Transverse colon (tissue), 4 donors: ENCODE results near the gene MAST4. TPM values are rescaled to one million over a fixed set of nuclear protein-coding genes. Genes with fewer than 3 reads are reported as not detected.

ENCODE experiments used
- DNase-seq: peaks from one replicate; pipeline ENCODE4 v3.0.0-alpha.2; 2019
- H3K27ac ChIP-seq, 4 donors: fragments of 200-600 bp; sonication (generic); 2 replicates each; pipeline ENCODE4 v1.5.1; 2016 to 2018; ENCODE audit warnings: inconsistent platforms in 4 of 4
- H3K27me3 ChIP-seq: fragments of 200-600 bp; sonication (generic); 2 replicates; pipeline ENCODE4 v1.5.1; 2017; ENCODE audit warnings: inconsistent platforms
- H3K36me3 ChIP-seq, 4 donors: fragments of 200-600 bp; sonication (generic); 2 replicates each; pipeline ENCODE4 v1.5.1; 2017 to 2019; ENCODE audit warnings: inconsistent platforms in 4 of 4
- H3K4me1 ChIP-seq, 4 donors: fragments of 200-600 bp; sonication (generic); 2 replicates each; pipeline ENCODE4 v1.5.1; 2017 to 2020; ENCODE audit warnings: inconsistent platforms in 4 of 4
- H3K4me3 ChIP-seq, 4 donors: fragments of 200-600 bp; sonication (generic); 1 replicate in 1 of 4; 2 replicates in 3 of 4; pipeline versions ENCODE4 v1.5.1 to v1.6.1; 2017 to 2019; ENCODE audit warnings: inconsistent platforms in 4 of 4
- H3K9me3 ChIP-seq, 2 donors: fragments of 200-600 bp; sonication (generic); 2 replicates each; pipeline ENCODE4 v1.5.1; 2017 to 2019; ENCODE audit warnings: inconsistent platforms in 2 of 2
- EP300 ChIP-seq: sonication (generic); formaldehyde crosslinking; IDR thresholded peaks from one replicate; pipeline ENCODE4 v1.6.1; 2017; ENCODE audit warnings: antibody characterized with exemption, low read depth
- POLR2A ChIP-seq: fragments of 450-650 bp; IDR thresholded peaks from one replicate; pipeline ENCODE4 v1.6.1; 2016; ENCODE audit warnings: antibody characterized with exemption, mild to moderate bottlenecking, moderate library complexity
- POLR2AphosphoS5 ChIP-seq, 3 donors: sonication (generic); formaldehyde crosslinking; IDR thresholded peaks; one replicate each; pipeline ENCODE4 v1.6.1; 2016; ENCODE audit warnings: antibody characterized with exemption in 3 of 3
- WGBS, 2 donors: methylation state at CpG; one replicate each; pipeline ENCODE4 v1.1.5; 2018; ENCODE audit warnings: low coverage in 1 of 2; 5-methylcytosine and 5-hydroxymethylcytosine counted together
- in situ Hi-C, 4 donors: fragments of 200-750 bp; cut with MboI; loops; one replicate each; pipeline versions ENCODE4 v1.15.0 to v1.15.1; 2017; ENCODE audit warnings: low sequenced_read_pairs in 3 of 4, low pct_ligation_motif_present in 1 of 4, low pct_unique_long_range_greater_than_20kb in 1 of 4
- intact Hi-C: fragments of 100-400 bp; cut with DNase I; formaldehyde crosslinking; loops from one replicate; pipeline ENCODE4 v1.15.1; 2023; ENCODE audit warnings: low total_unique reads
- total RNA-seq, 4 donors: library from RNA; depleted of rRNA; stranded (reverse); fragments of >200 nt; gene quantifications; one replicate each; pipeline ENCODE4 v1.1.0, GENCODE V29; 2016
- TF ChIP-seq, protein P1 (sequence below), 5 experiments: fragments of 200-600 bp in 3 of 5; fragments of 450-650 bp in 2 of 5; sonication (generic) in 3 of 5; IDR thresholded peaks; 1 replicate in 2 of 5; 2 replicates in 3 of 5; pipeline ENCODE4 v1.5.1; 2016 to 2017; ENCODE audit warnings: antibody characterized with exemption in 5 of 5, inconsistent platforms in 3 of 5, mild to moderate bottlenecking in 2 of 5, moderate library complexity in 1 of 5

The MAST4 gene
- total RNA-seq, 4 donors from 2014 or later = 20.3 to 46.8 (median 35.4) TPM

DNA sequence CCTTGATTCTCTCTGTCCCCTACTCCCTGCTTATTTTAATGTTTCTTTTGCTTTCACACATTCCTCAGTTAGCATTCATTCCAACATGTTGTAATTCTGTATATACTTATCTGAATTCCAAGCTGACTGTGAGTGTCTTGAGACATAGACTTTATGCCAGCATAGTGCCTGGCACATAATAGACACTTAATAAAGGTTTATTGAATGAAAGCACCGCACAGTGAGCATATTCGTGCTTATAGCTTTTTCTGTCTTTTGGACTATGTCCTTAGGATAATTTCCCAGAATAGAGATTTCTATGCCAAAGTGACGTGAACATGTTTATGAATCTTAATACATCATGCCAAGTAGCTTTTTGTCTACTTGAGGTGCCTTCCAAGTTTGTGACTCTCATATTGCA is 425.8 kb downstream of the MAST4 start:
- in situ Hi-C loops (no loop called here), intact Hi-C loops (no loop called here)
- no peaks in the 10 kb centered on the region for H3K9me3 ChIP-seq
- TF ChIP-seq EP300 (no peak), POLR2AphosphoS5 (IDR thresholded peaks at IDR 0.05) (no peak), POLR2A (no peak)
- TF ChIP-seq, protein P1, sequence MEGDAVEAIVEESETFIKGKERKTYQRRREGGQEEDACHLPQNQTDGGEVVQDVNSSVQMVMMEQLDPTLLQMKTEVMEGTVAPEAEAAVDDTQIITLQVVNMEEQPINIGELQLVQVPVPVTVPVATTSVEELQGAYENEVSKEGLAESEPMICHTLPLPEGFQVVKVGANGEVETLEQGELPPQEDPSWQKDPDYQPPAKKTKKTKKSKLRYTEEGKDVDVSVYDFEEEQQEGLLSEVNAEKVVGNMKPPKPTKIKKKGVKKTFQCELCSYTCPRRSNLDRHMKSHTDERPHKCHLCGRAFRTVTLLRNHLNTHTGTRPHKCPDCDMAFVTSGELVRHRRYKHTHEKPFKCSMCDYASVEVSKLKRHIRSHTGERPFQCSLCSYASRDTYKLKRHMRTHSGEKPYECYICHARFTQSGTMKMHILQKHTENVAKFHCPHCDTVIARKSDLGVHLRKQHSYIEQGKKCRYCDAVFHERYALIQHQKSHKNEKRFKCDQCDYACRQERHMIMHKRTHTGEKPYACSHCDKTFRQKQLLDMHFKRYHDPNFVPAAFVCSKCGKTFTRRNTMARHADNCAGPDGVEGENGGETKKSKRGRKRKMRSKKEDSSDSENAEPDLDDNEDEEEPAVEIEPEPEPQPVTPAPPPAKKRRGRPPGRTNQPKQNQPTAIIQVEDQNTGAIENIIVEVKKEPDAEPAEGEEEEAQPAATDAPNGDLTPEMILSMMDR (IDR thresholded peaks at IDR 0.05) = no peak
- 74 to 80% methylated on average over 1 to 3 of the region's 3 CpGs for WGBS, 2 donors
- H3K36me3 ChIP-seq = no peaks in the 10 kb centered on the region
- DNase-seq = no peak
- H3K27ac ChIP-seq = no peak overlapping the region
- H3K4me3 ChIP-seq = no peak overlapping the region
- no peaks in the 10 kb centered on the region for H3K27me3 ChIP-seq
- H3K4me1 ChIP-seq = no peaks in the 10 kb centered on the region

DNA sequence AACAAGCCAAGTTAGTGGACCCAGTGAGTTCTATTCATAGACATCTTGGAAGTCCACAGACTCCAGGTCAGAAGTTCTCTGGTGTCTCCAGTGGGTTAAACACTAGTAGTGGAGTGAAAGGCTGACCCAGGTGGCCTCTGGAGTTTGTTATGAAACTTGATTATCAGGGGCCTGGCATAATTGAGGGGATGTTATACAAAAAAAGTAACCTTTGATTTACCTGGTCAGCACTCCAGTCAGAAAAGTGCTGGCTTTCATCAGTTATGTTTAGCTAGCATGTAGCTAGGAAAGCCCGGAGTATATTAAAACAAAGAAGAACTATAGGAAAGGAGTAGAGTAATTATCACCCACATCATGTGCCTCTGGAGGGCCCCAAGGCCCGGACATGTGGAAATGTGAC is 429.3 kb downstream of the MAST4 start:
- TF ChIP-seq POLR2AphosphoS5 (IDR thresholded peaks at IDR 0.05) = no peak
- TF ChIP-seq, protein P1 (IDR thresholded peaks at IDR 0.05) = no peak
- no peak for TF ChIP-seq EP300
- no peak for TF ChIP-seq POLR2A
- Histone ChIP-seq H3K27me3 (no peaks in the 10 kb centered on the region), H3K4me3 (no peak overlapping the region), H3K9me3 (no peaks in the 10 kb centered on the region), H3K36me3 (no peaks in the 10 kb centered on the region), H3K27ac (no peak overlapping the region), H3K4me1 (peaks cover 0 to 7% (median under 1%) of the 10 kb centered on the region in 4 donors)
- in situ Hi-C loops = no loop called here
- intact Hi-C loops = no loop called here
- DNase-seq = no peak
- WGBS, 2 donors = 73 to 84% methylated on average over 2 of the region's 2 CpGs

DNA sequence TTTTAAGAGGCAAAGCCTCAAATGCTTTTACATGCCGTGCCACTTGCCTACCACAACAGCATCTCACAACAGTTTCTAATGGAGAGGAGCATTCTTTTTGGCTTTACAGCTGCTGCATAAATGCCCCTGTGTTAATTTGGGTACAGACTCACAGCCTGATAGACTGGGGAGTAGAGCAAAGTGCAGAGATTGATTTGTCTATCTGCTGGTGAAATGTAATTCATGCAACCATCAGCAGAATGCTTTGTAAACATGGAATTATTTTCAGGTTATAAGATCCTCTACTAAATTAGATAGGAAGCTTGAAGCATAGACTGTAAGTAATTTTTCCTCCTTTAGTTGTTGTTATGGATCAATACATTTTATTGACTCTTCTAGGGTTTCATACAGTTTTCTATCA is 430.1 kb downstream of the MAST4 start:
- Histone ChIP-seq H3K9me3 (no peaks in the 10 kb centered on the region), H3K4me3 (no peak overlapping the region), H3K36me3 (no peaks in the 10 kb centered on the region), H3K27me3 (no peaks in the 10 kb centered on the region), H3K4me1 (peaks cover 0 to 10% (median 5%) of the 10 kb centered on the region in 4 donors), H3K27ac (no peak overlapping the region)
- intact Hi-C loops (no loop called here), in situ Hi-C loops (no loop called here)
- DNase-seq = no peak
- 95 to 100% methylated on average over 1 of the region's 1 CpG for WGBS, 2 donors
- TF ChIP-seq POLR2A (no peak), POLR2AphosphoS5 (IDR thresholded peaks at IDR 0.05) (no peak), EP300 (no peak)
- TF ChIP-seq, protein P1 (IDR thresholded peaks at IDR 0.05) = no peak

DNA sequence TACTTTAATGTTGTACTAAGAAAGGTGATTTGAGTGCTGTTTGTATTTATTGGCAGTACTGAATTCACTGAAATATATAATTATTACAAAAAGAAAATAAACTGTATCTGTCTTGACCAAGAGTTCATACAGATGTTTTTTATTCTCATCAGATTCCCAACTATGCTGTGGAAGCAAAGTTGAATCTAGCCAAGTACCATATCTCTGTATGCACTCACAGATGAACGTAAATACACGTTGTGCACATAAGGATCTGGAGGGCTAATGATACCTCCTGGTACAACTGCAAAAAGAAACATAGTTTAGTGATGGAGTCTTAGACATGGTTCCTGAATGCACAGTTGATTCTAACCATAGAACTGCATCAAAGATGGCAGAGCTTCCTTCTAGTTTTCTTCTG is 431.0 kb downstream of the MAST4 start:
- Histone ChIP-seq H3K36me3 (no peaks in the 10 kb centered on the region), H3K4me3 (no peak overlapping the region), H3K27me3 (no peaks in the 10 kb centered on the region), H3K4me1 (peaks cover 0 to 14% (median 7%) of the 10 kb centered on the region in 4 donors), H3K9me3 (no peaks in the 10 kb centered on the region), H3K27ac (no peak overlapping the region)
- TF ChIP-seq POLR2AphosphoS5 (IDR thresholded peaks at IDR 0.05) (no peak), EP300 (no peak), POLR2A (no peak)
- TF ChIP-seq, protein P1 (IDR thresholded peaks at IDR 0.05) = no peak
- DNase-seq = no peak
- in situ Hi-C loops = no loop called here
- intact Hi-C loops = no loop called here
- WGBS, 2 donors = 92% methylated on average over 2 of the region's 2 CpGs
